ENCODE data around the gene BTBD6. TPM values are rescaled to one million over a fixed set of nuclear protein-coding genes. Genes with fewer than 3 reads are reported as not detected.

Gene BTBD6
- total and polyA plus RNA-seq, 2 donors from 2014 or later, result 33.3 to 38.9 TPM

- FAIRE-seq, result no peak
- DNase-seq, result no peak
- no peak overlapping the region for H3K27ac ChIP-seq (ENCODE audit: low read depth in 2 of 2, low read length in 2 of 2)
- intact Hi-C loops (cut with DNase I), result no loop called here
- peaks cover 0 to 7% (median 0%) of the 10 kb centered on the region in 3 donors for H3K4me1 ChIP-seq (ENCODE audit: control insufficient read depth in 2 of 3, insufficient read depth in 2 of 3, low read depth in 1 of 3, low read length in 3 of 3)
- TF ChIP-seq CTCF (IDR thresholded peaks at IDR 0.05; ENCODE audit: borderline replicate concordance, extremely low read depth, insufficient read depth), result no peak
- no peak overlapping the region for H3K4me3 ChIP-seq (ENCODE audit: low read length in 3 of 3)
- peaks cover 0 to 24% (median 6%) of the 10 kb centered on the region in 3 donors for H3K36me3 ChIP-seq (ENCODE audit: control insufficient read depth in 2 of 3, insufficient read depth in 3 of 3, low read length in 3 of 3)
- no peaks in the 10 kb centered on the region for H3K27me3 ChIP-seq (ENCODE audit: control insufficient read depth, insufficient read depth, low read length)
- H3K9me3 ChIP-seq (ENCODE audit: control insufficient read depth in 2 of 3, insufficient read depth in 1 of 3, low read length in 3 of 3), result no peaks in the 10 kb centered on the region
- no peak overlapping the region for H3K9ac ChIP-seq (ENCODE audit: low read length in 3 of 3)
Measured at GRCh38 chr14:105252552-105253328, 4.4 kb downstream of the BTBD6 start.

- no peak overlapping the region for H3K4me3 ChIP-seq (ENCODE audit: low read length in 3 of 3)
- TF ChIP-seq CTCF (IDR thresholded peaks at IDR 0.05; ENCODE audit: borderline replicate concordance, extremely low read depth, insufficient read depth), result no peak
- no peak for FAIRE-seq
- H3K9me3 ChIP-seq (ENCODE audit: control insufficient read depth in 2 of 3, insufficient read depth in 1 of 3, low read length in 3 of 3), result no peaks in the 10 kb centered on the region
- H3K27me3 ChIP-seq (ENCODE audit: control insufficient read depth, insufficient read depth, low read length), result no peaks in the 10 kb centered on the region
- H3K27ac ChIP-seq (ENCODE audit: low read depth in 2 of 2, low read length in 2 of 2), result no peak overlapping the region
- peaks cover 0 to 2% (median 0%) of the 10 kb centered on the region in 3 donors for H3K4me1 ChIP-seq (ENCODE audit: control insufficient read depth in 2 of 3, insufficient read depth in 2 of 3, low read depth in 1 of 3, low read length in 3 of 3)
- no peak overlapping the region for H3K9ac ChIP-seq (ENCODE audit: low read length in 3 of 3)
- intact Hi-C loops (cut with DNase I), result no loop called here
- no peak for DNase-seq
- peaks cover 0 to 24% (median 6%) of the 10 kb centered on the region in 3 donors for H3K36me3 ChIP-seq (ENCODE audit: control insufficient read depth in 2 of 3, insufficient read depth in 3 of 3, low read length in 3 of 3)
Measured at GRCh38 chr14:105253329-105253682, 5.0 kb downstream of the BTBD6 start.

- Histone ChIP-seq H3K4me1 (ENCODE audit: control insufficient read depth in 2 of 3, insufficient read depth in 2 of 3, low read depth in 1 of 3, low read length in 3 of 3) (no peaks in the 10 kb centered on the region), H3K27ac (ENCODE audit: low read depth in 2 of 2, low read length in 2 of 2) (no peak overlapping the region), H3K36me3 (ENCODE audit: control insufficient read depth in 2 of 3, insufficient read depth in 3 of 3, low read length in 3 of 3) (peaks cover 0 to 18% (median 6%) of the 10 kb centered on the region in 3 donors), H3K27me3 (ENCODE audit: control insufficient read depth, insufficient read depth, low read length) (no peaks in the 10 kb centered on the region), H3K9me3 (ENCODE audit: control insufficient read depth in 2 of 3, insufficient read depth in 1 of 3, low read length in 3 of 3) (no peaks in the 10 kb centered on the region), H3K9ac (ENCODE audit: low read length in 3 of 3) (no peak overlapping the region), H3K4me3 (ENCODE audit: low read length in 3 of 3) (no peak overlapping the region)
- peak in 1 of 5 donors; percentile 60 for DNase-seq
- no peak for FAIRE-seq
- no peak for TF ChIP-seq CTCF (IDR thresholded peaks at IDR 0.05; ENCODE audit: borderline replicate concordance, extremely low read depth, insufficient read depth)
- intact Hi-C loops (cut with DNase I), result no loop called here
Measured at GRCh38 chr14:105255021-105255507, 6.7 kb downstream of the BTBD6 start.

Measured in kidney (tissue), 14 donors.